GM19351 (cell line): ENCODE measurements around the gene KCNAB2.

Source experiments
- ATAC-seq: cut with Tn5 transposase; IDR thresholded peaks from one replicate; pipeline ENCODE4 v1.9.1; 2021; ENCODE audit warnings: mild to moderate bottlenecking, moderate library complexity; ENCODE audit not compliant: unreplicated experiment

The KCNAB2 gene

DNA sequence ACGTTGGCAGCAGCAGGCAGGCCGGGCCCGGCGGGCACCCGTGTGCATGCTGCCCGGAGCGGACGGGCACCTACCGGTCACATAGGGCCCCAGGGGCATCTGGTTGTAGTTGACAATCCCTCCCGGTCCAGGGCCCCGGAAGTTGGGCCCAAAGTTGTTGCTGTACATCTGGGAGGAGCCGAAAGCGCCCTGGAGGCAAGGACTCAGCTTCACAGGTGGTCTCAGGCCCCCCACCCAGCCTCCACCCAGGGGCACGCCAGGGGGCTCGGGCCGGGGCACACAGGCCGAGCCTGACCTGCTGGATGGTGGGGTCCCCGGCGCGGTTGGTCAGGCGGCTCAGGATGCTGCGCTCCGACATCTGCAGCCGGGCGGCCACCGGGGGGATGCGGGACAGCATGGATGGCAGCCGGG is 60.6 kb downstream of the KCNAB2 start:
- ATAC-seq, result no peak

DNA sequence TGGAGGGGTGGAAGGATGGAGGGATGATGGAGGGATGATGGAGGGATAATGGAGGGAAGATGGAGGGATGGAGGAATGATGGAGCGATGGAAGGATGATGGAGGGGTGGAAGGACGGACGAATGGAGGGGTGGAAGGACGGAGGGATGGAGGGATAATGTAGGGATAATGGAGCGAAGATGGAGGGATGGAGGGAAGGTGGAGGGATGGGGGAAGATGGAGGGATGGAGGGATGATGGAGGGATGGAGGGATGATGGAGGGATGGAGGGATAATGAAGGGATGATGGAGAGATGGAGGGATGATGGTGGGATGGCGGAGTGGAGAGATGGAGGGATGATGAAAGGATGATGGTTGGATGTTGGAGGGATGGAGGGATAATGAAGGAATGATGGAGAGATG is 61.3 kb downstream of the KCNAB2 start:
- no peak for ATAC-seq

- ATAC-seq, result no peak
Measured at GRCh38 chr1:6107409-6108356, 62.0 kb downstream of the KCNAB2 start.

DNA sequence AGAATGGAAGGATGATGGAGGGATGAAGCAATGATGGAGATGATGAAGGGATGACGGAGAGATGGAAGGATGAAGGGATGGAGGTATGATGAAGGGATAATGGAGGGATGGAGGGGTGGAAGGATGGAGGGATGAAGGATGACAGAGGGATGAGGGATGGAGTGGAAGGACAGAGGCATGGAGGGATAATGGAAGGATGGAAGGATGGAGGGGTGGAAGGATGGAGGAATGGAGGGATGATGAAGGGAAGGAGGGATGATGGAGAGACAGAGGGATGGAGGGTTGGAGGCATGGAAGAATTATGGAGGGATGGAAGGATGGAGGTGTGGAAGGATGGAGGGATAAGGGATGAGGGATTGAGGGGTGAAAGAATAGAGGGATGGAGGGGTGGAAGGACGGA is 62.8 kb downstream of the KCNAB2 start:
- ATAC-seq, result no peak

DNA sequence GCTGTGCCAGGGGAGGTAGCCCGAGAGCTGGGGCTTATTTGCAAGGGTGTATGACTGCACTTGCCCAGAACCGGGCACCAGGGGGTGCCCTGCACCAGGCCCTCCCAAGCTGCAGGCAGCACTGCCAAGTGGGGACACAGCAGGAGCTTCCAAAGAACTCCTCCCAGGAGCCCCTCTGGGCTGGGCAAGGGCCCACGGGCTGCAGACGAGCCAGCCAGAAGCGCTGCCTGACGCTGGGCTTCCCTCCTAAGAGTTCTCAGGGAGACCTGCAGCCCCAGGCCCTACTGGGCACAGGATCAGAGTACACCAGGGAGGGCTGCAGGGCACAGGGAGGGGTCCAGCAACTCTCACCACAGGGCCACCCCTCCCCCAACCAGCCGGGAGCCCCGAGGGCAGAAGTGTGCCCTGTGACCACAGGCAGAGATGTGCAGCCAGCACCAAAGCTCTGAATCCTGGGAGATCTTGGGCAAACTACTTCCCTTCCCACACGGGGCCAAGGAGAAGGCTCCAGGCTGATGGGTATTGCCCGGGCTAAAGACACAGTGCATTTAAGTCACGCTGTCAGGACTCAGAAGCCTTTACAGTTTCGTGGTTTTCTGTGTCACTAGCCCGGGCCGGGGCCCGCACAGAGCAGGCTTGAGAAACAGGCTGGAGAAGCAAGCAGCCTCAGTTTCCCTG is 63.4 kb downstream of the KCNAB2 start:
- no peak for ATAC-seq

DNA sequence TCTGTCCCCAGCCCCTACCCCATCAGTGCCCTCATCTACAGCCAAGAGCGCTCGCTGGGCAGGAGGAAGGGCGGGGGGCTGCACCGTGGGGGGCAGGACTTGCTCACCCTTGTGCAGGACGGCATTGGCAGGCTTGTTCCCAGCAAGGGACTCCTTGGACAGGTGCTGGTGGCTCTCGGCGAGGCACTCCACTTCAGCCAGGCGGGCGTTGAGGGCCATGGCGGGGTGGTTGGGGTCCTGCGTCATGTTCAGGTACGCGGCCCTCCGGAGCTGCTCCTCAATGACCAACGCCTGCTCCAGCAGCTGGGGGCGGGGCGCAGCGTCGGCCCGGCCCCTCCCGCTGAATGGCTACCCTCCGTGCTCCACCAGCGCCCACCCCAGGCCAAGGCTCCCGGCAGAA is 64.0 kb downstream of the KCNAB2 start:
- ATAC-seq, result no peak

GRCh38 chr1:6110326-6110725 is 64.6 kb downstream of the KCNAB2 start:
- ATAC-seq, result no peak

DNA sequence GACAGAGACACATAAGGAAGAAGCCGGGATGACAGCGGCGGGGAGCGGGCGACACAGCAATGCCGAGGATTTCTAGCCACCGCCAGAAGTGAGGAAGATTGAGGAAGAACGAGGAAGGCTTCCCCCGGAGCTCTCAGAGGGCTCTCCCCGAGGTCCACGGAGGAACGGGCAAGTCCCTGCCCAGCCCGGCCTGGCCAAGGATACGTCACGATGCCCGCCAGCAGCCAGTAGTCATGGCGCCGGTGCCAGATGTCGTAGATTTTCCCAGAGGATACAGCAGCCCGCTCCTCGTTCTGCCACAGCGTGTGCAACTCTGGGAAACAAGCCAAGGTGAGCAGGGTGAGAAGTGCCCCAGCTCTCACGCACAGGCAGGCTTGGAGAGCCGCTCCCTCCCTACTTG is 65.9 kb downstream of the KCNAB2 start:
- ATAC-seq, result no peak

GRCh38 chr1:6111991-6112689 is 66.5 kb downstream of the KCNAB2 start:
- ATAC-seq, result no peak

DNA sequence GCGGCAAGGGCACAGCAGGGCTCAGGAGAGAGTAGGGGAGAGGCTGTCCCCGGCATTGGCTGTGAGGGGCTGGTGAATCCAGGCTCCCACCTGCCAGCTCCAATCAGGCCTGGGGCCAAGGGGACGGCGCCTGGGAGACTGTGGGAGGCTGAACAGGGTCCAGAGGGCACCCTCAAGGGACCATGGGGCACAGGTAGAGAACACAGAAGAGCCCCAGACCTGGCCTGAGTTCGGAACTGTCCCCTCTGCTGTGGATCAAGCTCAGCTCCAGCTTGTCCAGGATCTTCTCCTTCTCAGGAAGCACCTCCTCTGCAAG is 67.0 kb downstream of the KCNAB2 start:
- ATAC-seq, result no peak

DNA sequence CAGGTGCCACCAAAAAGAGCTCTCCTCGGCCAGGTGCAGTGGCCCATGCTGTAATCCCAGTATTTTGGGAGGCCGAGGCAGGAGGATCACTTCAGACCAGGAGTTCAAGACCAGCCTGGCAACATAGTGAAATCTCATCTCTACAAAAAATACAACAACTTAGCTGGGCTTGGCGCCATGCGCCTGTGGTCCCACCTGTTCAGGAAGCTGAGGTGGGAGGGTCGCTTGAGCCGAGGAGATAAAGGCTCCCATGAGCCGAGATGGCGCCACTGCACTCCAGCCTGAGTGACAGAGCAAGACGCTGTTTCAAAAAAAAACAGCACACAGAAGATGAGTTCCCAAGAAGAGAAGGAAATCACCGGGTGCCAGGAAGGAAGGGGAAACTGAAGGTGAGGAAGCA is 67.4 kb downstream of the KCNAB2 start:
- ATAC-seq, result no peak

DNA sequence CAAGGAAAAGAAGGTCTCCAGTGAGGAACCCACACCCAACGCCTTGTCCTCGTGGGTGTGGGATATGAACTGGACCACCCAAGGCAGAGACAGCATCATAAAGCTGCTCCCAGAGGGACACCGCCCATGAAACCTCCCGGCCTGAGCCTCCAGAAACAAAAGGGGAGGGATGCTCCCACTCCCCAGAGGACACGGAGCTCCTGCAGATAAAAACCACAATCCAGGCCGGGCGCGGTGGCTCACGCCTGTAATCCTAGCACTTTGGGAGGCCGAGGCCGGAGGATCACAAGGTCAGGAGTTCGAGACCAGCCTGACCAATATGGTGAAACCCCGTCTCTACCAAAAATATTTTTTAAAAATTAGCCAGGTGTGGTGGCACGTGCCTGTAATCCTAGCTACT is 68.1 kb downstream of the KCNAB2 start:
- ATAC-seq, result no peak

- no peak for ATAC-seq
Measured at GRCh38 chr1:6116137-6116536, 70.4 kb downstream of the KCNAB2 start.

GRCh38 chr1:6117064-6117463 is 71.4 kb downstream of the KCNAB2 start:
- ATAC-seq, result no peak

- no peak for ATAC-seq
Measured at GRCh38 chr1:6117624-6118023, 71.9 kb downstream of the KCNAB2 start.

- ATAC-seq, result no peak
Measured at GRCh38 chr1:6118415-6118814, 72.7 kb downstream of the KCNAB2 start.

DNA sequence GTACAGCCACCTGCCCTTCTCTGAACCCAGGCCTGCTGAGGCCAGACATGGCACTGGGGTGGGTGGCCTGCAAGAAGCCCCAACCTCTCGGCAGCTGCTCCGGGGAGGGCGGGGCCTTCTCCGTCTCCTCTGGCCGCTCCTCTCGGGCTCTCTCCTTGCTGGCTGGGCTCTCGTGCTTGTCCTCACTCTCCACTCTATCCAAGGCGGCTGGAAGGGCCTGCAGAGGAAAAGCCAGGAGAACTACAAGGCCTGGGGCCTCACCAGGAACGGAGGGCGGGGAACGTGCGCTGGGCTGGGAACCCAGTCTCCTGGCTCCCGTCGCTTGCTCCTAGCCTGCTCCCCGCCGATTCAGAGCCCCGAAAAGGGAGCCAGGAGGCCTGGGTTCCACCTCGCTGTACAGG is 75.3 kb downstream of the KCNAB2 start:
- no peak for ATAC-seq

- no peak for ATAC-seq
Measured at GRCh38 chr1:6121651-6122370, 76.1 kb downstream of the KCNAB2 start.

GRCh38 chr1:6123083-6123482 is 77.4 kb downstream of the KCNAB2 start:
- ATAC-seq, result no peak

GRCh38 chr1:6123816-6124215 is 78.1 kb downstream of the KCNAB2 start:
- no peak for ATAC-seq

GRCh38 chr1:6124341-6124740 is 78.7 kb downstream of the KCNAB2 start:
- no peak for ATAC-seq
